CD14-positive monocyte (primary cell): ENCODE measurements around the gene SBSN. TPM values are rescaled to one million over a fixed set of nuclear protein-coding genes. Genes with fewer than 3 reads are reported as not detected.

Experiments used
- DNase-seq, 3 donors: peaks; one replicate each; pipeline ENCODE4 v3.0.0-alpha.2; 2011 to 2022
- H2AFZ ChIP-seq: 2 replicates; pipeline ENCODE4 v1.6.0; 2012; ENCODE audit warnings: mild to moderate bottlenecking, low read depth, low read length, inconsistent platforms; ENCODE audit not compliant: insufficient read depth, poor library complexity, severe bottlenecking
- H3K27ac ChIP-seq, 2 donors: 1 replicate in 1 of 2; 2 replicates in 1 of 2; pipeline ENCODE4 v1.5.1; 2012 to 2013; ENCODE audit warnings: low read length in 2 of 2, control low read depth in 1 of 2, inconsistent platforms in 1 of 2, low read depth in 1 of 2, mild to moderate bottlenecking in 1 of 2
- H3K27me3 ChIP-seq, 2 donors: one replicate each; pipeline versions ENCODE4 v1.6.0 to v1.6.1; 2011 to 2013; ENCODE audit warnings: low read length in 2 of 2; ENCODE audit not compliant: control insufficient read depth in 2 of 2, insufficient read depth in 2 of 2
- H3K36me3 ChIP-seq, 2 donors: replicated peaks in 1 of 2; 1 replicate in 1 of 2; 2 replicates in 1 of 2; pipeline versions ENCODE4 v1.5.1 to v1.6.1; 2012 to 2013; ENCODE audit warnings: low read length in 2 of 2, control low read depth in 1 of 2, inconsistent platforms in 1 of 2, mild to moderate bottlenecking in 1 of 2; ENCODE audit not compliant: insufficient read depth in 2 of 2, control insufficient read depth in 1 of 2
- H3K4me1 ChIP-seq, 2 donors: 1 replicate in 1 of 2; 2 replicates in 1 of 2; pipeline versions ENCODE4 v1.5.1 to v1.6.1; 2012 to 2013; ENCODE audit warnings: low read length in 2 of 2, control low read depth in 1 of 2, inconsistent platforms in 1 of 2, mild to moderate bottlenecking in 1 of 2, moderate library complexity in 1 of 2; ENCODE audit not compliant: insufficient read depth in 2 of 2, control insufficient read depth in 1 of 2
- H3K4me2 ChIP-seq: replicated peaks from 2 replicates; pipeline ENCODE3; 2012; ENCODE audit warnings: low read length, moderate library complexity, mild to moderate bottlenecking; ENCODE audit not compliant: poor library complexity, severe bottlenecking; ENCODE audit errors: extremely low read depth
- H3K4me3 ChIP-seq, 3 experiments: fragments of 200-600 bp in 1 of 3; sonication (generic) in 1 of 3; replicated peaks in 1 of 3; 1 replicate in 2 of 3; 2 replicates in 1 of 3; pipeline ENCODE4 v1.5.1; 2011 to 2013; ENCODE audit warnings: low read length in 3 of 3, mild to moderate bottlenecking in 3 of 3, control low read depth in 2 of 3, low read depth in 2 of 3, inconsistent platforms in 1 of 3, moderate library complexity in 1 of 3
- H3K79me2 ChIP-seq: 2 replicates; pipeline ENCODE4 v1.6.0; 2012; ENCODE audit warnings: mild to moderate bottlenecking, control low read depth, inconsistent platforms, low read length, moderate library complexity; ENCODE audit not compliant: insufficient read depth
- H3K9ac ChIP-seq: 2 replicates; pipeline ENCODE4 v1.6.0; 2017; ENCODE audit warnings: low read length, mild to moderate bottlenecking; ENCODE audit not compliant: insufficient read depth, poor library complexity, severe bottlenecking
- H3K9me3 ChIP-seq, 2 donors: replicated peaks in 1 of 2; 1 replicate in 1 of 2; 2 replicates in 1 of 2; pipeline versions ENCODE4 v1.5.1 to v1.6.1; 2012 to 2013; ENCODE audit warnings: low read length in 2 of 2, control low read depth in 1 of 2; ENCODE audit not compliant: control insufficient read depth in 1 of 2, insufficient read depth in 1 of 2
- H4K20me1 ChIP-seq: 2 replicates; pipeline ENCODE4 v1.6.0; 2012; ENCODE audit warnings: mild to moderate bottlenecking, low read length, control low read depth, moderate library complexity; ENCODE audit not compliant: insufficient read depth
- H3K27ac Mint-ChIP-seq, 7 donors: one replicate each; pipeline ENCODE4 v1.8.0; 2020; ENCODE audit warnings: mild to moderate bottlenecking in 7 of 7, mixed read lengths in 7 of 7, moderate library complexity in 6 of 7, inconsistent platforms in 2 of 7
- H3K27me3 Mint-ChIP-seq, 3 donors: one replicate each; pipeline ENCODE4 v1.8.0; 2021 to 2022; ENCODE audit warnings: low read depth in 3 of 3, mild to moderate bottlenecking in 3 of 3, mixed read lengths in 3 of 3, moderate library complexity in 3 of 3, inconsistent platforms in 1 of 3
- H3K36me3 Mint-ChIP-seq, 2 donors: one replicate each; pipeline ENCODE4 v1.8.0; 2020; ENCODE audit warnings: mixed read lengths in 2 of 2, inconsistent platforms in 1 of 2, mild to moderate bottlenecking in 1 of 2
- H3K4me1 Mint-ChIP-seq: one replicate; pipeline ENCODE4 v1.8.0; 2020; ENCODE audit warnings: mild to moderate bottlenecking, mixed read lengths
- H3K4me3 Mint-ChIP-seq, 2 donors: one replicate each; pipeline ENCODE4 v1.8.0; 2020; ENCODE audit warnings: mild to moderate bottlenecking in 2 of 2, mixed read lengths in 2 of 2, moderate library complexity in 1 of 2
- H3K9me3 Mint-ChIP-seq, 7 donors: one replicate each; pipeline ENCODE4 v1.8.0; 2020 to 2022; ENCODE audit warnings: mixed read lengths in 7 of 7, mild to moderate bottlenecking in 6 of 7, moderate library complexity in 6 of 7, inconsistent platforms in 2 of 7
- WGBS: methylation state at CpG from one replicate; pipeline ENCODE4 v1.1.5; 2013; ENCODE audit warnings: missing lambda C conversion rate; ENCODE audit not compliant: insufficient coverage; 5-methylcytosine and 5-hydroxymethylcytosine counted together
- intact Hi-C, 2 donors: fragments of 100-400 bp; cut with micrococcal nuclease; formaldehyde crosslinking; loops; one replicate each; pipeline versions ENCODE4 v1.15.0 to v1.15.1; 2023
- polyA plus RNA-seq, 3 donors: library from polyadenylated mRNA; depleted of rRNA in 1 of 3; unstranded in 2 of 3; stranded (reverse) in 1 of 3; fragments of 300-500 nt in 2 of 3; fragments of >200 nt in 1 of 3; fragmentation: Illumina TruSeq in 2 of 3; gene quantifications; 1 replicate in 2 of 3; 2 replicates in 1 of 3; pipeline ENCODE4 v1.2.3, GENCODE V29; 2012 to 2021
- TF ChIP-seq, protein P1 (sequence below): fragments of 200-600 bp; IDR thresholded peaks from one replicate; pipeline ENCODE4 v1.8.0; 2022; ENCODE audit warnings: antibody characterized with exemption, mild to moderate bottlenecking

SBSN gene
- polyA plus RNA-seq, 3 donors = not detected

DNA sequence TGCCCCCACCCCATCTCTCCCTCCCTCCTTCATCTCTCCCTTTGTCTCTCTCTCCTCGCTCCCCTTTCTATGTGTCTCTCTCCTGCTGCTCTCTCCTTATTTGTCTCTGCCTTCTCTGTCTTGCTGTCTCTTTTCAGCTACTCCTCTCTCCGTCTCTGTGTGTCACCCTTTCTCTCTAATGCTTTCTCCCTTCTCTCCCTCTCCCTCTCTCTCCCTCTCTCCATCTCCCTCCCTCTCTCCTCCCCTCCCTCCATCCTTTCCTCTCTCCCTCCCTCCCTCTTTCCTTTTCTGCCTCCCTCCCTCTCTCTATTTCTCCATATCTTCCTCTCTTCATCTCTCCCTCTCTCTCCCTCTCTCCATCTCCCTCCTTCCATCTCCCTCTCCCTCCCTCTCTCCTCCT lies 34.7 kb upstream of the SBSN start:
- Histone ChIP-seq H3K4me2 (no peak overlapping the region), H3K4me1 (peaks cover 8 to 9% of the 10 kb centered on the region in 2 donors), H3K27ac (no peak overlapping the region), H3K9ac (no peak overlapping the region), H3K9me3 (peaks cover 0 to 5% of the 10 kb centered on the region in 2 donors), H3K79me2 (no peaks in the 10 kb centered on the region), H4K20me1 (no peaks in the 10 kb centered on the region), H3K4me3 (no peak overlapping the region), H3K27me3 (peaks cover 0 to 15% of the 10 kb centered on the region in 2 donors), H2AFZ (no peak overlapping the region), H3K36me3 (no peaks in the 10 kb centered on the region)
- no peak overlapping the region for H3K27ac Mint-ChIP-seq
- H3K36me3 Mint-ChIP-seq = no peaks in the 10 kb centered on the region
- WGBS = 90% methylated on average over 2 of the region's 2 CpGs
- DNase-seq = no peak
- intact Hi-C loops = no loop called here
- H3K27me3 Mint-ChIP-seq = peaks cover 23 to 42% (median 30%) of the 10 kb centered on the region in 3 donors
- H3K4me3 Mint-ChIP-seq = peak overlapping the region in 1 of 2 donors; percentile 33
- H3K4me1 Mint-ChIP-seq = peaks cover 6% of the 10 kb centered on the region
- TF ChIP-seq, protein P1, sequence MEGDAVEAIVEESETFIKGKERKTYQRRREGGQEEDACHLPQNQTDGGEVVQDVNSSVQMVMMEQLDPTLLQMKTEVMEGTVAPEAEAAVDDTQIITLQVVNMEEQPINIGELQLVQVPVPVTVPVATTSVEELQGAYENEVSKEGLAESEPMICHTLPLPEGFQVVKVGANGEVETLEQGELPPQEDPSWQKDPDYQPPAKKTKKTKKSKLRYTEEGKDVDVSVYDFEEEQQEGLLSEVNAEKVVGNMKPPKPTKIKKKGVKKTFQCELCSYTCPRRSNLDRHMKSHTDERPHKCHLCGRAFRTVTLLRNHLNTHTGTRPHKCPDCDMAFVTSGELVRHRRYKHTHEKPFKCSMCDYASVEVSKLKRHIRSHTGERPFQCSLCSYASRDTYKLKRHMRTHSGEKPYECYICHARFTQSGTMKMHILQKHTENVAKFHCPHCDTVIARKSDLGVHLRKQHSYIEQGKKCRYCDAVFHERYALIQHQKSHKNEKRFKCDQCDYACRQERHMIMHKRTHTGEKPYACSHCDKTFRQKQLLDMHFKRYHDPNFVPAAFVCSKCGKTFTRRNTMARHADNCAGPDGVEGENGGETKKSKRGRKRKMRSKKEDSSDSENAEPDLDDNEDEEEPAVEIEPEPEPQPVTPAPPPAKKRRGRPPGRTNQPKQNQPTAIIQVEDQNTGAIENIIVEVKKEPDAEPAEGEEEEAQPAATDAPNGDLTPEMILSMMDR = no peak
- H3K9me3 Mint-ChIP-seq = peaks cover 0 to 8% (median 1%) of the 10 kb centered on the region in 7 donors

GRCh38 chr19:35562336-35562735 lies 34.2 kb upstream of the SBSN start:
- peaks cover 28 to 46% (median 32%) of the 10 kb centered on the region in 3 donors for H3K27me3 Mint-ChIP-seq
- Histone ChIP-seq H3K9ac (no peak overlapping the region), H4K20me1 (no peaks in the 10 kb centered on the region), H3K4me3 (no peak overlapping the region), H3K9me3 (peaks cover 0 to 5% of the 10 kb centered on the region in 2 donors), H2AFZ (no peak overlapping the region), H3K4me1 (peaks cover 10 to 13% of the 10 kb centered on the region in 2 donors), H3K27ac (no peak overlapping the region), H3K4me2 (no peak overlapping the region), H3K79me2 (no peaks in the 10 kb centered on the region), H3K36me3 (no peaks in the 10 kb centered on the region), H3K27me3 (peaks cover 0 to 19% of the 10 kb centered on the region in 2 donors)
- no peaks in the 10 kb centered on the region for H3K36me3 Mint-ChIP-seq
- H3K4me1 Mint-ChIP-seq = peaks cover 7% of the 10 kb centered on the region
- 62% methylated on average over 17 of the region's 17 CpGs for WGBS
- DNase-seq = no peak
- no peak overlapping the region for H3K4me3 Mint-ChIP-seq
- TF ChIP-seq, protein P1 = no peak
- intact Hi-C loops = no loop called here
- peaks cover 0 to 9% (median 2%) of the 10 kb centered on the region in 7 donors for H3K9me3 Mint-ChIP-seq
- no peak overlapping the region for H3K27ac Mint-ChIP-seq
